ENCODE results near the gene KIF25.

KIF25 gene

GRCh38 chr6:168013250-168013915, 15.9 kb downstream of the KIF25 start:
- no peaks in the 10 kb centered on the region for H3K4me1 Mint-ChIP-seq
- no peak overlapping the region for H3K4me3 Mint-ChIP-seq
- no peak for ATAC-seq
- no peak for DNase-seq
- no peaks in the 10 kb centered on the region for H3K27me3 Mint-ChIP-seq
- H3K36me3 Mint-ChIP-seq (ENCODE audit: low read depth): peaks cover 1% of the 10 kb centered on the region
- no peak overlapping the region for H3K27ac Mint-ChIP-seq
- peaks cover 26% of the 10 kb centered on the region for H3K9me3 Mint-ChIP-seq

GRCh38 chr6:168014428-168014827, 17.0 kb downstream of the KIF25 start:
- Mint-ChIP-seq H3K36me3 (ENCODE audit: low read depth) (peaks cover 1% of the 10 kb centered on the region), H3K4me1 (no peaks in the 10 kb centered on the region), H3K27me3 (no peaks in the 10 kb centered on the region), H3K9me3 (peaks cover 26% of the 10 kb centered on the region), H3K27ac (no peak overlapping the region), H3K4me3 (no peak overlapping the region)
- DNase-seq: no peak
- ATAC-seq: no peak

GRCh38 chr6:168015009-168015408, 17.5 kb downstream of the KIF25 start:
- Mint-ChIP-seq H3K9me3 (peaks cover 21% of the 10 kb centered on the region), H3K4me1 (no peaks in the 10 kb centered on the region), H3K36me3 (ENCODE audit: low read depth) (peaks cover 1% of the 10 kb centered on the region), H3K27me3 (no peaks in the 10 kb centered on the region), H3K27ac (no peak overlapping the region), H3K4me3 (no peak overlapping the region)
- DNase-seq (no peak), ATAC-seq (no peak)

- DNase-seq: no peak
- H3K36me3 Mint-ChIP-seq (ENCODE audit: low read depth): peaks cover 1% of the 10 kb centered on the region
- no peaks in the 10 kb centered on the region for H3K27me3 Mint-ChIP-seq
- no peak for ATAC-seq
- H3K4me1 Mint-ChIP-seq: no peaks in the 10 kb centered on the region
- peaks cover 16% of the 10 kb centered on the region for H3K9me3 Mint-ChIP-seq
- H3K4me3 Mint-ChIP-seq: no peak overlapping the region
- H3K27ac Mint-ChIP-seq: no peak overlapping the region
Measured at GRCh38 chr6:168015482-168016175, 18.2 kb downstream of the KIF25 start.

- H3K4me1 Mint-ChIP-seq: no peaks in the 10 kb centered on the region
- no peaks in the 10 kb centered on the region for H3K27me3 Mint-ChIP-seq
- H3K9me3 Mint-ChIP-seq: peaks cover 10% of the 10 kb centered on the region
- no peak for DNase-seq
- H3K27ac Mint-ChIP-seq: no peak overlapping the region
- no peak for ATAC-seq
- H3K4me3 Mint-ChIP-seq: no peak overlapping the region
- peaks cover 1% of the 10 kb centered on the region for H3K36me3 Mint-ChIP-seq (ENCODE audit: low read depth)
Measured at GRCh38 chr6:168016176-168016620, 18.7 kb downstream of the KIF25 start.

GRCh38 chr6:168016721-168017525, 19.5 kb downstream of the KIF25 start:
- ATAC-seq: no peak

GRCh38 chr6:168017629-168018028, 20.2 kb downstream of the KIF25 start:
- Mint-ChIP-seq H3K9me3 (no peaks in the 10 kb centered on the region), H3K27ac (no peak overlapping the region), H3K27me3 (no peaks in the 10 kb centered on the region), H3K4me1 (no peaks in the 10 kb centered on the region), H3K4me3 (no peak overlapping the region), H3K36me3 (ENCODE audit: low read depth) (peaks cover 1% of the 10 kb centered on the region)
- ATAC-seq: no peak
- DNase-seq: no peak

More at GRCh38 chr6:168016721-168017525, 19.5 kb downstream of the KIF25 start:
- H3K27ac Mint-ChIP-seq: no peak overlapping the region
- no peak overlapping the region for H3K4me3 Mint-ChIP-seq
- H3K9me3 Mint-ChIP-seq: peaks cover 3% of the 10 kb centered on the region
- DNase-seq: no peak
- peaks cover 1% of the 10 kb centered on the region for H3K36me3 Mint-ChIP-seq (ENCODE audit: low read depth)
- no peaks in the 10 kb centered on the region for H3K4me1 Mint-ChIP-seq
- H3K27me3 Mint-ChIP-seq: no peaks in the 10 kb centered on the region

GRCh38 chr6:168018664-168019063, 21.2 kb downstream of the KIF25 start:
- Mint-ChIP-seq H3K4me3 (no peak overlapping the region), H3K27me3 (no peaks in the 10 kb centered on the region), H3K36me3 (ENCODE audit: low read depth) (peaks cover 1% of the 10 kb centered on the region), H3K4me1 (no peaks in the 10 kb centered on the region), H3K9me3 (no peaks in the 10 kb centered on the region), H3K27ac (no peak overlapping the region)
- ATAC-seq: no peak
- no peak for DNase-seq

GRCh38 chr6:168020242-168020641, 22.8 kb downstream of the KIF25 start:
- H3K4me1 Mint-ChIP-seq: no peaks in the 10 kb centered on the region
- H3K27me3 Mint-ChIP-seq: peaks cover 4% of the 10 kb centered on the region
- no peak for ATAC-seq

GRCh38 chr6:168021581-168021980, 24.1 kb downstream of the KIF25 start:
- Mint-ChIP-seq H3K9me3 (no peaks in the 10 kb centered on the region), H3K4me1 (no peaks in the 10 kb centered on the region), H3K27me3 (peaks cover 4% of the 10 kb centered on the region), H3K27ac (no peak overlapping the region), H3K36me3 (ENCODE audit: low read depth) (no peaks in the 10 kb centered on the region), H3K4me3 (no peak overlapping the region)
- ATAC-seq (no peak), DNase-seq (no peak)

More at GRCh38 chr6:168020242-168020641, 22.8 kb downstream of the KIF25 start:
- H3K36me3 Mint-ChIP-seq (ENCODE audit: low read depth): no peaks in the 10 kb centered on the region
- no peak for DNase-seq
- no peak overlapping the region for H3K4me3 Mint-ChIP-seq
- no peak overlapping the region for H3K27ac Mint-ChIP-seq
- H3K9me3 Mint-ChIP-seq: no peaks in the 10 kb centered on the region

- H3K9me3 Mint-ChIP-seq: no peaks in the 10 kb centered on the region
- no peaks in the 10 kb centered on the region for H3K36me3 Mint-ChIP-seq (ENCODE audit: low read depth)
- no peak overlapping the region for H3K27ac Mint-ChIP-seq
- H3K27me3 Mint-ChIP-seq: peaks cover 7% of the 10 kb centered on the region
- H3K4me3 Mint-ChIP-seq: no peak overlapping the region
- no peaks in the 10 kb centered on the region for H3K4me1 Mint-ChIP-seq
- no peak for DNase-seq
- no peak for ATAC-seq
Measured at GRCh38 chr6:168022488-168023321, 25.2 kb downstream of the KIF25 start.

- Mint-ChIP-seq H3K4me3 (no peak overlapping the region), H3K36me3 (ENCODE audit: low read depth) (no peaks in the 10 kb centered on the region), H3K27me3 (peaks cover 11% of the 10 kb centered on the region), H3K27ac (no peak overlapping the region), H3K9me3 (no peaks in the 10 kb centered on the region), H3K4me1 (no peaks in the 10 kb centered on the region)
- ATAC-seq (no peak), DNase-seq (no peak)
Measured at GRCh38 chr6:168024951-168025510, 27.6 kb downstream of the KIF25 start.

GRCh38 chr6:168025831-168026710, 28.6 kb downstream of the KIF25 start:
- Mint-ChIP-seq H3K4me3 (no peak overlapping the region), H3K27me3 (peaks cover 11% of the 10 kb centered on the region)

More at GRCh38 chr6:168025831-168026710, 28.6 kb downstream of the KIF25 start:
- Mint-ChIP-seq H3K27ac (no peak overlapping the region), H3K4me1 (no peaks in the 10 kb centered on the region), H3K36me3 (ENCODE audit: low read depth) (no peaks in the 10 kb centered on the region), H3K9me3 (no peaks in the 10 kb centered on the region)
- DNase-seq (no peak), ATAC-seq (no peak)

All from activated naive CD8-positive, alpha-beta T cell treated with anti-CD3 and anti-CD28 coated beads, Interleukin-2, amount 50 U/mL, for 24 hours (primary cell).